Measurements from ENCODE around the gene IL1A.

The IL1A gene

GRCh38 chr2:112772322-112772721 is 12.0 kb downstream of the IL1A start:
- Histone ChIP-seq H3K36me3 (ENCODE audit: insufficient read depth, low read length) (no peaks in the 10 kb centered on the region), H3K9me3 (ENCODE audit: control insufficient read depth, insufficient read depth, low read length) (no peaks in the 10 kb centered on the region), H3K9ac (ENCODE audit: low read depth, low read length) (no peak overlapping the region), H3K4me1 (ENCODE audit: insufficient read depth, low read length) (no peaks in the 10 kb centered on the region)

DNA sequence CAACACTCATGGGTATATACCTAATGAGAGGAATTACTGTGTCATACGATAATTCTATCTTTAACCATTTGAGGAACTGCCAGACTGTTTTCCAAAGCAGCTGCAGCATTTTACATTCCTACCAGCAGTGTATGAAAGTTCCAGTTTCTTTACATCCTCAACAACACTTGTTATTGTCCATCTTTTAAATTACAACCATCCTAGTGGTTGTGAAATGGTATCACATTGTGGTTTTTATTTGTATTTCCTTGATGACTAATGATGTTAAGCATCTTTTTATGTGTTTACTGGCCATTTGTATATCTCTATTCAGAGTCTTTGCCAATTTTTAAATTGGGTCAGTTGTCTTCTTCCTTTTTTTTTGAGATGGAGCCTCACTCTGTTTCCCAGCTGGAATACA is 15.9 kb downstream of the IL1A start:
- Histone ChIP-seq H3K9ac (ENCODE audit: low read depth, low read length) (no peak overlapping the region), H3K9me3 (ENCODE audit: control insufficient read depth, insufficient read depth, low read length) (no peaks in the 10 kb centered on the region), H3K36me3 (ENCODE audit: insufficient read depth, low read length) (no peaks in the 10 kb centered on the region), H3K4me1 (ENCODE audit: insufficient read depth, low read length) (no peaks in the 10 kb centered on the region)

- Histone ChIP-seq H3K9me3 (ENCODE audit: control insufficient read depth, insufficient read depth, low read length) (no peaks in the 10 kb centered on the region), H3K9ac (ENCODE audit: low read depth, low read length) (no peak overlapping the region), H3K36me3 (ENCODE audit: insufficient read depth, low read length) (no peaks in the 10 kb centered on the region), H3K4me1 (ENCODE audit: insufficient read depth, low read length) (no peaks in the 10 kb centered on the region)
Observed at GRCh38 chr2:112767693-112768330, 16.5 kb downstream of the IL1A start.

DNA sequence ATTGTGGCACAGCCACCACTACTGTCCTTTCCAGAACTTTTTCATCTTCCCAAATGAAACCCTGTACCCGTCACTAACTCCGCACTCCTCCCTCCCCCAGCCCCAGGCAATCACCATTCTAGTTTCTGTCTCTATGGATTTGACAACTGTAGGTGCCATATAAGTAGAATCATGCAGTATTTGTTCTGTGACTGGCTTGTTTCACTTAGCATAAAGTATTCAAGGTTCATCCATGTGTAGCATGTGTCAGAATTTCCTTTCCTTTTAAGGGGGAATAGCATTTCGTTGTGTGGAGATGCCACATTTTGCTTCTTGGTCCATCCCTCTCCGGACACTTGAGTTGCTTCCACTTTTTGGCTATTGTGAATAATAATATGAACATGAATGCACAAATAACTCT is 19.0 kb downstream of the IL1A start:
- peak overlapping the region; percentile 73; the same call in 1 of the 2 replicates for H3K9ac ChIP-seq (ENCODE audit: low read depth, low read length)
- H3K4me1 ChIP-seq (ENCODE audit: insufficient read depth, low read length) = no peaks in the 10 kb centered on the region
- no peaks in the 10 kb centered on the region for H3K36me3 ChIP-seq (ENCODE audit: insufficient read depth, low read length)
- H3K9me3 ChIP-seq (ENCODE audit: control insufficient read depth, insufficient read depth, low read length) = no peaks in the 10 kb centered on the region

GRCh38 chr2:112764071-112765044 is 19.9 kb downstream of the IL1A start, which contains the start of gene CKAP2L:
CKAP2L (minus strand) TSS chr2:112764609; CDS start chr2:112764598, 11 bp downstream.
- Histone ChIP-seq H3K9ac (ENCODE audit: low read depth, low read length) (peak within 1 kb of the TSS; percentile 73), H3K9me3 (ENCODE audit: control insufficient read depth, insufficient read depth, low read length) (no peaks in the 10 kb centered on the region), H3K4me1 (ENCODE audit: insufficient read depth, low read length) (no peaks in the 10 kb centered on the region), H3K36me3 (ENCODE audit: insufficient read depth, low read length) (no peaks in the 10 kb centered on the region)

DNA sequence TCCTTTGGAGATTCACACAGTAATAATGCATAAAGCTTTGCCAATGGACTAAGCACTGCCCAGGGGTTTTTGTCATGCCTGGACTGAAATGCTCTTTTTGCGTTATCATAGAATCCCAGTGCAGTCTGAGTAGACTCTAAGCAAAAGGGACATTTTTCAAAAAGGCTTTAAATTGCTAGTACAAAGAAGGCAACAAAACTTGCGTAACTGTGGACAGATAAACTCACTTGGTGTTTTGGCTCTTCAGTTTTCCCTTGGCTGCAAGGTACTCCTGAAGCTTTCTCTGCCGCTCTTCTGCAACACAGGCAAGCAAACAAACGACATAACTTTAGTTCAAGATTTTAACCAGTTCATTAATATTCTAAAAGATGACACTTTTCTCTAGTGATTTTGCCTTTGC is 22.0 kb downstream of the IL1A start:
- Histone ChIP-seq H3K4me1 (ENCODE audit: insufficient read depth, low read length) (no peaks in the 10 kb centered on the region), H3K9ac (ENCODE audit: low read depth, low read length) (no peak overlapping the region), H3K36me3 (ENCODE audit: insufficient read depth, low read length) (no peaks in the 10 kb centered on the region), H3K9me3 (ENCODE audit: control insufficient read depth, insufficient read depth, low read length) (no peaks in the 10 kb centered on the region)

DNA sequence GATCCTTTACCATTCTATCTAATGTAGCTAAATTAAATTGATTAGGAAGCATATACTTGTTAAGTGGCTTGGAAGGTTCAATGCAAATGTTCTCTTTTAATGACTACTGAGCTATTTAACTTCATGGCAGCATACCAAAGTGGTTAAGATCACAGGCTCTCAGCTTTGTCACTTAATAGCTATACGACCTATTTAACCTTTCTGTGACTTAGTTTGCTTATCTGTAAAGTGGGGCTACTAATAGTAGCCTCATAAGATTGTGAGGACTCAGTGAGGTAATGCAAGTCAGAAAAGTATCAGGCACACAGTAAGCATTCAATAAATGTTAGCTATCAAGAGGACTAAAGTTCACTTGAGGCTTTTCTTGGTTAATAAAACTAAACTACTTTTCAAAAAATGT is 24.1 kb downstream of the IL1A start:
- no peaks in the 10 kb centered on the region for H3K9me3 ChIP-seq (ENCODE audit: control insufficient read depth, insufficient read depth, low read length)
- H3K36me3 ChIP-seq (ENCODE audit: insufficient read depth, low read length) = no peaks in the 10 kb centered on the region; the same call in 1 of the 2 replicates
- H3K9ac ChIP-seq (ENCODE audit: low read depth, low read length) = no peak overlapping the region
- H3K4me1 ChIP-seq (ENCODE audit: insufficient read depth, low read length) = no peaks in the 10 kb centered on the region

- peaks cover 4% of the 10 kb centered on the region for H3K36me3 ChIP-seq (ENCODE audit: insufficient read depth, low read length)
- no peaks in the 10 kb centered on the region for H3K4me1 ChIP-seq (ENCODE audit: insufficient read depth, low read length)
- no peaks in the 10 kb centered on the region for H3K9me3 ChIP-seq (ENCODE audit: control insufficient read depth, insufficient read depth, low read length)
- no peak overlapping the region for H3K9ac ChIP-seq (ENCODE audit: low read depth, low read length)
Observed at GRCh38 chr2:112758711-112759110, 25.6 kb downstream of the IL1A start.

GRCh38 chr2:112757265-112757664 is 27.0 kb downstream of the IL1A start:
- Histone ChIP-seq H3K4me1 (ENCODE audit: insufficient read depth, low read length) (no peaks in the 10 kb centered on the region), H3K9me3 (ENCODE audit: control insufficient read depth, insufficient read depth, low read length) (no peaks in the 10 kb centered on the region), H3K36me3 (ENCODE audit: insufficient read depth, low read length) (peaks cover 9% of the 10 kb centered on the region), H3K9ac (ENCODE audit: low read depth, low read length) (no peak overlapping the region)

DNA sequence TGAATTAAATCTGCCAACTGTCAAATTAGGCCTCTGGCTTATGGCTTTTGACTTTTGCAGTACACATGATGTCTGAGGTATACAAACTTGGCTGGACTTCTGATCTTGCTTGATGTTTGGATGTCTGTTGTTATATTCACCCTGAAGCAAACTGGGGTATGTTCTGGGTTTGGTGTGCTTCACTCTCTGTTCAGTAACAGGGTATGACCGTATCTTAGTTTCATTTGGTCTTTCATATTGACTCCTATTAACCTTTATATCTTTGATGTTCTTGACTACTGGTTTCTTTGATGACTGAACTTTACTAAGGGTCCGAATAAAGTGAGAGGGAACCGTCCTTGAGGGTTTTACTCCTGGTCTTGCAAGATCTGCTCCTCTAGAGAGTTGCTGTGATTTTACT is 28.1 kb downstream of the IL1A start:
- Histone ChIP-seq H3K4me1 (ENCODE audit: insufficient read depth, low read length) (no peaks in the 10 kb centered on the region), H3K9ac (ENCODE audit: low read depth, low read length) (no peak overlapping the region), H3K9me3 (ENCODE audit: control insufficient read depth, insufficient read depth, low read length) (no peaks in the 10 kb centered on the region), H3K36me3 (ENCODE audit: insufficient read depth, low read length) (peaks cover 9% of the 10 kb centered on the region)

GRCh38 chr2:112755444-112755843 is 28.8 kb downstream of the IL1A start:
- no peaks in the 10 kb centered on the region for H3K4me1 ChIP-seq (ENCODE audit: insufficient read depth, low read length)
- H3K9ac ChIP-seq (ENCODE audit: low read depth, low read length) = no peak overlapping the region
- H3K9me3 ChIP-seq (ENCODE audit: control insufficient read depth, insufficient read depth, low read length) = no peaks in the 10 kb centered on the region
- peaks cover 9% of the 10 kb centered on the region for H3K36me3 ChIP-seq (ENCODE audit: insufficient read depth, low read length)

- Histone ChIP-seq H3K9me3 (ENCODE audit: control insufficient read depth, insufficient read depth, low read length) (no peaks in the 10 kb centered on the region), H3K36me3 (ENCODE audit: insufficient read depth, low read length) (peaks cover 9% of the 10 kb centered on the region)
Observed at GRCh38 chr2:112754564-112754963, 29.7 kb downstream of the IL1A start.

DNA sequence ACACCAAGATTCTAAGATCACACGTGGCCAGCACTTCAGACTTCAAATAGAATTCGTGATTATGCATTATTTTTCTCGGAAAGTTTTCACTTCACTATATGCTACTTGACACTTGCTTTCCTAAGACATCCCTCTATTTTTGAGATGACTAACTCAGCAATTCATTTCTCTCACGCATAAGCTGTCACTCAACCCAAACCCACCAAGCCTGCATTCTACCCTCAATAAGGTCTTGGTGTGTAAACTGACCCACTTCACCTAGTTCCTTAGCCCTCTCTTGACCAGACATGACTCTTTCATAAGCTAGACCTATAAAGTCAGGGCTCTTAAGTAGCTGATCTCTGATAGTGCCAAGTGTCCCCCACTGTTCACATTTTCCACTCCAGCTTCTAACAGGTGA is 31.6 kb downstream of the IL1A start:
- no peaks in the 10 kb centered on the region for H3K4me1 ChIP-seq (ENCODE audit: insufficient read depth, low read length)
- H3K36me3 ChIP-seq (ENCODE audit: insufficient read depth, low read length) = peaks cover 9% of the 10 kb centered on the region
- no peaks in the 10 kb centered on the region for H3K9me3 ChIP-seq (ENCODE audit: control insufficient read depth, insufficient read depth, low read length)
- no peak overlapping the region for H3K9ac ChIP-seq (ENCODE audit: low read depth, low read length)

More at GRCh38 chr2:112754564-112754963, 29.7 kb downstream of the IL1A start:
- Histone ChIP-seq H3K4me1 (ENCODE audit: insufficient read depth, low read length) (no peaks in the 10 kb centered on the region), H3K9ac (ENCODE audit: low read depth, low read length) (no peak overlapping the region)

DNA sequence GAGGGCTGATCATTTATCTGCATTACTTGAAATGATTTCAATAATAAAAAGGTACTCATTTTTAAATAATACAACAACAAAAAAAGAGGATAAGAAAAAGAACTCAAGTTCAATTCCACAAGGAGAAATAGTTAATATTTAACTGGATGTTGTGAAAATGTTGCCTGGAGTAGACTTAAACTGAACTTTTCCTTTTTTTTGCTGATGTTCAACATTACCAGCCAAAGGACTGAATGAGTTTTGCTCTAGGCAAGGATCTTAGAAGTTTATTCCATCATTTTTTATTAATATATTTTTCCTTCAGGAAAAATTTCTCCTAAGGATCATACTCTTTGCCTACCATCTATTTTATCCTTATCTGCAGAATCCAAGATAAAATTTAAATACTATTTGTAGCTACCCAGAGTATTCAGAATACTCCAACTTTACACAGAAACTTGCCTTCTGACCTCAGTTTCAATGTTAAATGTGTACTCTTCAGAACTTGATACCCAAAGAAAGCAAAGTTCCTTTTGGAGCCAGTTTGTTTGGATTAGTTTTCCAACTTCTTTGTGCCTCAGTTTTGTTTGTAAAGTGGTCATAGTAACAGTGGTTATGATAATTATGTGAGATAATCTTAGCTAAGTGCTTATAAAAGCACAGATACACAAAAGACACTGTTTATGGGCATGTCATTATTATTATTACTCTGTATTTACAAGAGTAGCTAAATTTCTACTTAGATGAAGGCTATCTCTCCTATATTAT is 32.7 kb downstream of the IL1A start:
- peaks cover 9% of the 10 kb centered on the region for H3K36me3 ChIP-seq (ENCODE audit: insufficient read depth, low read length)
- H3K9ac ChIP-seq (ENCODE audit: low read depth, low read length) = no peak overlapping the region
- no peaks in the 10 kb centered on the region for H3K4me1 ChIP-seq (ENCODE audit: insufficient read depth, low read length)
- H3K9me3 ChIP-seq (ENCODE audit: control insufficient read depth, insufficient read depth, low read length) = no peaks in the 10 kb centered on the region

Data from ES-I3 (cell line).